ENCODE results near the gene AGXT. TPM values are rescaled to one million over a fixed set of nuclear protein-coding genes. Genes with fewer than 3 reads are reported as not detected.

Gene AGXT
- polyA plus RNA-seq, 4 donors: 0.10 to 0.21 (median 0.16) TPM; not detected in 1

- no peak for DNase-seq (ENCODE audit: low read depth in 4 of 4, low spot score in 3 of 4)
These were observed 56.6 kb downstream of the AGXT start for GRCh38 chr2:240925191-240925567.

- no peak for DNase-seq (ENCODE audit: low read depth in 4 of 4, low spot score in 3 of 4)
These were observed 57.2 kb downstream of the AGXT start for GRCh38 chr2:240925568-240926515.

GRCh38 chr2:240926516-240927389 is 58.1 kb downstream of the AGXT start:
- DNase-seq (ENCODE audit: low read depth in 4 of 4, low spot score in 3 of 4): no peak

GRCh38 chr2:240927390-240927781 is 58.8 kb downstream of the AGXT start:
- no peak for DNase-seq (ENCODE audit: low read depth in 4 of 4, low spot score in 3 of 4)

- no peak for DNase-seq (ENCODE audit: low read depth in 4 of 4, low spot score in 3 of 4)
These were observed 60.1 kb downstream of the AGXT start for GRCh38 chr2:240928476-240929363.

GRCh38 chr2:240929364-240930095 is 60.9 kb downstream of the AGXT start:
- no peak for DNase-seq (ENCODE audit: low read depth in 4 of 4, low spot score in 3 of 4)

Other genes starting within 250 kb of the AGXT start
- 1 to 10 TPM; 1.5 to 1.9 (median 1.6) TPM for gene GPR35, start 243.3 kb upstream of the AGXT start, polyA plus RNA-seq (ENCODE audit: insufficient read length in 4 of 4)
- gene AQP12B, start 185.9 kb upstream of the AGXT start, polyA plus RNA-seq (ENCODE audit: insufficient read length in 4 of 4): 1 to 10 TPM in 2 of 4 donors, under 1 TPM in 2; 0.18 to 1.5 (median 0.70) TPM
- 1 to 10 TPM in 2 of 4 donors, under 1 TPM in 1, not detected in 1; 0.97 to 1.6 (median 1.0) TPM for gene AQP12A, start 177.0 kb upstream of the AGXT start, polyA plus RNA-seq (ENCODE audit: insufficient read length in 4 of 4)
- 10 to 100 TPM in 3 of 4 donors, 1 to 10 TPM in 1; 9.8 to 13.9 (median 11.5) TPM for gene KIF1A, start 48.6 kb upstream of the AGXT start, polyA plus RNA-seq (ENCODE audit: insufficient read length in 4 of 4)
- 1 to 10 TPM; 1.4 to 2.9 (median 2.1) TPM for gene MAB21L4, start 27.3 kb downstream of the AGXT start, polyA plus RNA-seq (ENCODE audit: insufficient read length in 4 of 4)
- under 1 TPM in 3 of 4 donors, not detected in 1; 0.03 to 0.13 (median 0.05) TPM for gene CROCC2, start 37.5 kb downstream of the AGXT start, polyA plus RNA-seq (ENCODE audit: insufficient read length in 4 of 4)
- 1 to 10 TPM; 7.9 to 9.2 (median 8.7) TPM for gene SNED1, start 129.8 kb downstream of the AGXT start, polyA plus RNA-seq (ENCODE audit: insufficient read length in 4 of 4)
- 10 to 100 TPM; 54.9 to 68.0 (median 63.4) TPM for gene MTERF4, start 233.5 kb downstream of the AGXT start, polyA plus RNA-seq (ENCODE audit: insufficient read length in 4 of 4)

Measured in right renal pelvis (tissue), 4 donors.